ENCODE results near the gene CRYBA2.

CRYBA2 gene

DNA sequence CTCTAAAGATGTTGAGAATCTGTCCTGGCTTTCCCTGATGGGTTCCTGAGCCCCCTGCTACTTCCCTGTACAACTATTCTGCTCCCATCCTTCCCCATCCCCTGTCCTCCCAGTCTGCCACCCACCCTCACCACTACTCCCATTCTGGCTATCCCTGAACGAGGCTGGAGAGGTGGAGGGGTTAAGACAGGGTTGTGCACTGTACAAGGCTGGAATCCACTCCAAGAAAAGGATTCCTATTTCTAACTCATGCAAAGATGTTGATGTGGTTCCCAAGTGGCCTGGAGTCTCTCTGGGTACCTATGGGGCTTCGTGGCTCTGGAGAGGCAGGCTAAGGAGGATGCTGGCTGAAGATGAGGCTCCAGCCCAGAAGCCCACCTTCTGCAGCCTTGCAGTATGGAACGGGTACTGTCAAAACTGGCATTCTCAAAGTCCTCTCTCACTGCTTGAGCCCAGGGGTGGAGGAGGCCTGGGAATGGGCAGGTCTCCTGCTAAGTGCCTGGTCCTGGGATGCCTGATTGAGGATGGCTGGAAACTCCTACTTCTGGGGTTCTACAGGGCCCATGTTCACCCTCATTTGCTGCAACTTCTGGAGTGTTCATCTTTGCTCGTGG is 7.0 kb downstream of the CRYBA2 start:
- TF ChIP-seq SIN3A (IDR thresholded peaks at IDR 0.05; ENCODE audit: borderline replicate concordance, insufficient read depth, low read length), result no peak
- TF ChIP-seq, protein P1, sequence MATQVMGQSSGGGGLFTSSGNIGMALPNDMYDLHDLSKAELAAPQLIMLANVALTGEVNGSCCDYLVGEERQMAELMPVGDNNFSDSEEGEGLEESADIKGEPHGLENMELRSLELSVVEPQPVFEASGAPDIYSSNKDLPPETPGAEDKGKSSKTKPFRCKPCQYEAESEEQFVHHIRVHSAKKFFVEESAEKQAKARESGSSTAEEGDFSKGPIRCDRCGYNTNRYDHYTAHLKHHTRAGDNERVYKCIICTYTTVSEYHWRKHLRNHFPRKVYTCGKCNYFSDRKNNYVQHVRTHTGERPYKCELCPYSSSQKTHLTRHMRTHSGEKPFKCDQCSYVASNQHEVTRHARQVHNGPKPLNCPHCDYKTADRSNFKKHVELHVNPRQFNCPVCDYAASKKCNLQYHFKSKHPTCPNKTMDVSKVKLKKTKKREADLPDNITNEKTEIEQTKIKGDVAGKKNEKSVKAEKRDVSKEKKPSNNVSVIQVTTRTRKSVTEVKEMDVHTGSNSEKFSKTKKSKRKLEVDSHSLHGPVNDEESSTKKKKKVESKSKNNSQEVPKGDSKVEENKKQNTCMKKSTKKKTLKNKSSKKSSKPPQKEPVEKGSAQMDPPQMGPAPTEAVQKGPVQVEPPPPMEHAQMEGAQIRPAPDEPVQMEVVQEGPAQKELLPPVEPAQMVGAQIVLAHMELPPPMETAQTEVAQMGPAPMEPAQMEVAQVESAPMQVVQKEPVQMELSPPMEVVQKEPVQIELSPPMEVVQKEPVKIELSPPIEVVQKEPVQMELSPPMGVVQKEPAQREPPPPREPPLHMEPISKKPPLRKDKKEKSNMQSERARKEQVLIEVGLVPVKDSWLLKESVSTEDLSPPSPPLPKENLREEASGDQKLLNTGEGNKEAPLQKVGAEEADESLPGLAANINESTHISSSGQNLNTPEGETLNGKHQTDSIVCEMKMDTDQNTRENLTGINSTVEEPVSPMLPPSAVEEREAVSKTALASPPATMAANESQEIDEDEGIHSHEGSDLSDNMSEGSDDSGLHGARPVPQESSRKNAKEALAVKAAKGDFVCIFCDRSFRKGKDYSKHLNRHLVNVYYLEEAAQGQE (IDR thresholded peaks at IDR 0.05; ENCODE audit: insufficient read depth in 1 of 2, low read depth in 2 of 2, low read length in 2 of 2), result no peak
- TF ChIP-seq TAF1 (IDR thresholded peaks at IDR 0.05; ENCODE audit: borderline replicate concordance, insufficient read depth, low read length), result no peak
- TF ChIP-seq FOXP2 (optimal IDR thresholded peaks at IDR 0.05; ENCODE audit: borderline replicate concordance, extremely low read depth, extremely low read length, insufficient read depth), result no peak
- no peak for TF ChIP-seq POLR2AphosphoS5 (IDR thresholded peaks at IDR 0.05; ENCODE audit: low read depth, low read length)

DNA sequence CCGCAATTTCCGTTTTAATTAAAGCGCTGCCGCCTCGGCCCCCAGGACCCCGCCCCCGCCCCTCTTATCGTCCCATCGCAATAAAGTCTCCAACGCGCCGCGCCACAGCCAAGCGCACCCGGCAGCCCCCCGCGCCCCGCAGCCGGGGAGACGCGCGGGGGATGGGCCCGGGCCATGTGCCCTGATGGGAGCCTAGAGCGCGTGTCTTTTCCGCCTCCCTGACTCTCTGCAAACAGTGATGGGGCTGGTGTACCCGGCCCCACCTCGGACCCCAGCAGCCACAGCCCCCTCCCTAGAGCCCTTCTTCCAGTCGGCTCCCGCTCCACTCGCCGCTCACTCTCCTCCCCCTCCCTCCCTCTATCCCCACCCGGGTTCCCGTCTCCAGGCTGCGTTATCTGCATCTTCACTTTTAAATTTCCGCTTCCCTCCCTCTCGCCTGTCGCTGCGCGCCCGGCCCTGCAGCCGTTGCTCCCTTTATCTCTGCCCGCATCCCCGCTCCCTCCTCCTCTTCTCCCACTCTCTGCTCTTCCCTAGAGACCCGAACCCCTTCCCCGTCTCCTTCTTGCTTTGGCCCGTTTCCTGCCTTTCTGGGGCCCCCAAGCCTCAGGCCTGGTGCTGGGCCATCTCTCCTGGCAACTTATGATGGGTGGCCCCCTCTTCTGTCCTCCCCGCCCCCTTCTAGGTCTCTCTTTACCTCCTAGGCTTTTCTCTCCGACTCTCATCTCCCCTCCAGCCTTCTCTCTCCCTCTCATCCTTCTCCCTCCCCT is 7.7 kb downstream of the CRYBA2 start:
- TF ChIP-seq, protein P1 (IDR thresholded peaks at IDR 0.05; ENCODE audit: insufficient read depth in 1 of 2, low read depth in 2 of 2, low read length in 2 of 2), result no peak
- TF ChIP-seq FOXP2 (optimal IDR thresholded peaks at IDR 0.05; ENCODE audit: borderline replicate concordance, extremely low read depth, extremely low read length, insufficient read depth), result no peak
- TF ChIP-seq TAF1 (IDR thresholded peaks at IDR 0.05; ENCODE audit: borderline replicate concordance, insufficient read depth, low read length), result no peak
- no peak for TF ChIP-seq SIN3A (IDR thresholded peaks at IDR 0.05; ENCODE audit: borderline replicate concordance, insufficient read depth, low read length)
- TF ChIP-seq POLR2AphosphoS5 (IDR thresholded peaks at IDR 0.05; ENCODE audit: low read depth, low read length), result no peak

DNA sequence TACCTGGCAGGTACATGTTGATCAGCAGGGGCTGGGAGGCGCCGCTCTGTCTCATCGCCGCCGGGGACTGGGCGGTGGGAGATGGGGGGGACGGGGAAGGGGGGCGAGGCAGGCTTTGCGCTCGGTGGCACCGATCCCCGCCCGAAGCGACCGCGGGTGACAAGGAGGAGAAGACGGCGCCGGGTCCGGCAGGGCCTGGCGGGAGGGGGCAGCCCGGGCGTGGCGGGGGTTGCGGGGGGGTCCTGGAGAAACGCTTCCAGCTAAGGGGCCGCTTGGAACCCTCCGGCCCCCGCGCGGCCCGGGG is 8.2 kb downstream of the CRYBA2 start, which contains the start of gene FEV:
Gene FEV, minus strand, starts transcription at position 164 of the 304 bp plus-strand sequence. Its CDS starts 109 bp downstream, at position 55.
- TF ChIP-seq, protein P1 (IDR thresholded peaks at IDR 0.05; ENCODE audit: insufficient read depth in 1 of 2, low read depth in 2 of 2, low read length in 2 of 2), result no peak
- TF ChIP-seq POLR2AphosphoS5 (IDR thresholded peaks at IDR 0.05; ENCODE audit: low read depth, low read length) (no peak), FOXP2 (optimal IDR thresholded peaks at IDR 0.05; ENCODE audit: borderline replicate concordance, extremely low read depth, extremely low read length, insufficient read depth) (no peak), TAF1 (IDR thresholded peaks at IDR 0.05; ENCODE audit: borderline replicate concordance, insufficient read depth, low read length) (no peak), SIN3A (IDR thresholded peaks at IDR 0.05; ENCODE audit: borderline replicate concordance, insufficient read depth, low read length) (no peak)

DNA sequence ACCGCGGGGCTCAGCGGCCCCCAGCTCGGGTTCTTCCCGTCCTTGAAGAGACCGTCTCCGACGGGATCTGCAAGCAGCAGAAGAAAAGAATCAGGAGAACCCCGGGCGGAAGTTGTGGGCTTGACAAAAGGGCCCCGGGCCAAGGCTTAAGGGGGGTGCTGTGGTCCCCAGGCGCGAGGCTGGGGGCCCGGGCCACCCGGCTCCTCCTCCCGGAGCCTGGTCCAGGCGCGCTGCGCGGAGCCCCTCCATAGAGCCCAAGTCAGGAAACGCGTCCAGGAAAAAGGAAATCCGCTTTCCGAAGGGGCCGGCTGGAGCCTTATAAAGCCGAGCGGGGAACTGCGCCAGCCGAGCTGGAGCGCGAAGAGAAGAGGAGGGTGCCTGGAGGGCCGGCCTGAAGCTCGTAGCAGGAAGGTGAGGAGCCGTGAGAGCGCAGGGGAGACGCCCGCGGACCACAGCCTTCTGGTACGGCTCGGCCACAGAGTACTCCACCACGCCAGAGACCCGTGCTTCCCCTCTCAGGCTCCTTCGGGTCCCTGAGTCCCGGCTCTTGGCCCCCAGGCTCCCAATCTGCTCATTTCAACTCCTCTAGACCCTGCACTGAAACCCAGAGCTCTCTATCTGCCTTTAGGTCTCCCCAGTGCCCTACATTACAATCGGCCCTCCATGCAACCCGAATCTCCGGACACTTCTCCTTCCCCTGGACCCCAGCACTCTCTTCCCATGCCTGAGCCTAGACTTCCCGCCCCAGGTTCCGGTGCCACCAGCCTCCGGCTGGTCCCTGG is 8.8 kb downstream of the CRYBA2 start:
- TF ChIP-seq TAF1 (IDR thresholded peaks at IDR 0.05; ENCODE audit: borderline replicate concordance, insufficient read depth, low read length), result no peak
- TF ChIP-seq, protein P1 (IDR thresholded peaks at IDR 0.05; ENCODE audit: insufficient read depth in 1 of 2, low read depth in 2 of 2, low read length in 2 of 2), result no peak
- TF ChIP-seq POLR2AphosphoS5 (IDR thresholded peaks at IDR 0.05; ENCODE audit: low read depth, low read length), result no peak
- TF ChIP-seq FOXP2 (optimal IDR thresholded peaks at IDR 0.05; ENCODE audit: borderline replicate concordance, extremely low read depth, extremely low read length, insufficient read depth), result no peak
- TF ChIP-seq SIN3A (IDR thresholded peaks at IDR 0.05; ENCODE audit: borderline replicate concordance, insufficient read depth, low read length), result no peak

Data from PFSK-1 (cell line).